SK-N-SH (cell line): ENCODE data around the gene HINFP.

Source experiments
- CTCF ChIP-seq: fragments of 200-600 bp; sonication (generic); IDR thresholded peaks from 2 replicates; pipeline ENCODE4 v1.6.1; 2017; ENCODE audit warnings: antibody characterized with exemption, mild to moderate bottlenecking, moderate library complexity
- EZH2phosphoT487 ChIP-seq: fragments of 200-600 bp; sonication (generic); IDR thresholded peaks from 2 replicates; pipeline ENCODE4 v1.6.1; 2017; ENCODE audit warnings: low read depth, mixed run types, mild to moderate bottlenecking, antibody characterized with exemption, moderate library complexity, borderline replicate concordance
- FOXM1 ChIP-seq: IDR thresholded peaks from 2 replicates; pipeline ENCODE4 v1.4.0; 2012; ENCODE audit warnings: low read depth, mild to moderate bottlenecking
- GABPA ChIP-seq: IDR thresholded peaks from 2 replicates; pipeline ENCODE4 v1.4.0; 2012; ENCODE audit warnings: low read depth, mild to moderate bottlenecking
- GATA2 ChIP-seq: sonication (generic); formaldehyde crosslinking; IDR thresholded peaks from 2 replicates; pipeline ENCODE4 v1.5.0; 2020; ENCODE audit warnings: mild to moderate bottlenecking, missing genetic modification reagents
- MAX ChIP-seq: IDR thresholded peaks from 2 replicates; pipeline ENCODE4 v1.4.0; 2012; ENCODE audit warnings: low read depth
- MXI1 ChIP-seq: IDR thresholded peaks from 2 replicates; pipeline ENCODE4 v1.6.1; 2012; ENCODE audit warnings: mild to moderate bottlenecking, low read depth, low read length, improper control_type of control experiment
- NRF1 ChIP-seq: IDR thresholded peaks from 2 replicates; pipeline ENCODE4 v1.6.1; 2012; ENCODE audit warnings: low read depth, mild to moderate bottlenecking, low read length
- POLR2AphosphoS5 ChIP-seq: IDR thresholded peaks from 2 replicates; pipeline ENCODE4 v1.6.1; 2012; ENCODE audit warnings: low read depth, low read length
- RAD21 ChIP-seq: IDR thresholded peaks from 2 replicates; pipeline ENCODE4 v1.6.1; 2012; ENCODE audit warnings: mild to moderate bottlenecking, low read length
- TAF1 ChIP-seq: IDR thresholded peaks from 2 replicates; pipeline ENCODE4 v1.6.1; 2012; ENCODE audit warnings: low read depth, mild to moderate bottlenecking, low read length, moderate library complexity, borderline replicate concordance
- USF1 ChIP-seq: IDR thresholded peaks from 2 replicates; pipeline ENCODE4 v1.4.0; 2012; ENCODE audit warnings: low read depth, borderline replicate concordance

GRCh38 chr11:119091178-119091577 lies 30.2 kb upstream of the HINFP start:
- no peak for TF ChIP-seq CTCF
- no peak for TF ChIP-seq FOXM1
- no peak for TF ChIP-seq MXI1
- no peak for TF ChIP-seq GABPA
- TF ChIP-seq NRF1: no peak
- TF ChIP-seq POLR2AphosphoS5: no peak
- TF ChIP-seq RAD21: no peak
- no peak for TF ChIP-seq GATA2 (CRISPR knock-in tag)
- no peak for TF ChIP-seq TAF1
- no peak for TF ChIP-seq USF1
- no peak for TF ChIP-seq MAX
- no peak for TF ChIP-seq EZH2phosphoT487
